ENCODE measurements around the gene TEK. TPM values are rescaled to one million over a fixed set of nuclear protein-coding genes. Genes with fewer than 3 reads are reported as not detected.

TEK gene
- total and polyA plus RNA-seq, 2 donors (not counting 1 experiment from before 2014, with no cell fraction given) = not detected

GRCh38 chr9:27183131-27183530, 74.1 kb downstream of the TEK start:
- no peaks in the 10 kb centered on the region for H3K79me2 ChIP-seq (ENCODE audit: control insufficient read depth, insufficient read depth, low read length)
- H3K27ac ChIP-seq (ENCODE audit: low read length in 2 of 2) = no peak overlapping the region
- ATAC-seq (ENCODE audit: low read depth) (no peak), DNase-seq (no peak)
- H3K9me3 Mint-ChIP-seq (ENCODE audit: insufficient read depth) = peaks cover under 1% of the 10 kb centered on the region
- H3K27me3 Mint-ChIP-seq = no peaks in the 10 kb centered on the region
- H3K27me3 ChIP-seq (replicated peaks in 1 of 4; ENCODE audit: control extremely low read depth in 1 of 4, control insufficient read depth in 3 of 4, insufficient read depth in 4 of 4, low read length in 3 of 4) = no peaks in the 10 kb centered on the region
- no peak overlapping the region for H3K27ac Mint-ChIP-seq
- no peak for TF ChIP-seq EZH2 (IDR thresholded peaks at IDR 0.05; ENCODE audit: borderline replicate concordance, insufficient read depth, low read depth, low read length, poor library complexity, severe bottlenecking)
- TF ChIP-seq, protein P1, sequence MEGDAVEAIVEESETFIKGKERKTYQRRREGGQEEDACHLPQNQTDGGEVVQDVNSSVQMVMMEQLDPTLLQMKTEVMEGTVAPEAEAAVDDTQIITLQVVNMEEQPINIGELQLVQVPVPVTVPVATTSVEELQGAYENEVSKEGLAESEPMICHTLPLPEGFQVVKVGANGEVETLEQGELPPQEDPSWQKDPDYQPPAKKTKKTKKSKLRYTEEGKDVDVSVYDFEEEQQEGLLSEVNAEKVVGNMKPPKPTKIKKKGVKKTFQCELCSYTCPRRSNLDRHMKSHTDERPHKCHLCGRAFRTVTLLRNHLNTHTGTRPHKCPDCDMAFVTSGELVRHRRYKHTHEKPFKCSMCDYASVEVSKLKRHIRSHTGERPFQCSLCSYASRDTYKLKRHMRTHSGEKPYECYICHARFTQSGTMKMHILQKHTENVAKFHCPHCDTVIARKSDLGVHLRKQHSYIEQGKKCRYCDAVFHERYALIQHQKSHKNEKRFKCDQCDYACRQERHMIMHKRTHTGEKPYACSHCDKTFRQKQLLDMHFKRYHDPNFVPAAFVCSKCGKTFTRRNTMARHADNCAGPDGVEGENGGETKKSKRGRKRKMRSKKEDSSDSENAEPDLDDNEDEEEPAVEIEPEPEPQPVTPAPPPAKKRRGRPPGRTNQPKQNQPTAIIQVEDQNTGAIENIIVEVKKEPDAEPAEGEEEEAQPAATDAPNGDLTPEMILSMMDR (IDR thresholded peaks at IDR 0.05) = no peak
- intact Hi-C loops (cut with micrococcal nuclease) = no loop called here
- H3K36me3 ChIP-seq (replicated peaks in 1 of 2; ENCODE audit: control extremely low read depth in 1 of 2, control insufficient read depth in 1 of 2, extremely low read depth in 1 of 2, insufficient read depth in 2 of 2, low read length in 1 of 2) = no peaks in the 10 kb centered on the region
- ChIA-PET POLR2A (no interaction called here), CTCF (no interaction called here)
- no peaks in the 10 kb centered on the region for H3K4me1 ChIP-seq (ENCODE audit: control insufficient read depth in 2 of 2, insufficient read depth in 2 of 2, low read length in 2 of 2)
- no peak overlapping the region for H3K4me3 ChIP-seq (ENCODE audit: control extremely low read depth in 1 of 5, extremely low read depth in 1 of 5, insufficient read depth in 1 of 5, low read depth in 2 of 5, low read length in 4 of 5)
- no peaks in the 10 kb centered on the region for H4K20me1 ChIP-seq (ENCODE audit: control insufficient read depth, insufficient read depth, low read length, poor library complexity, severe bottlenecking)
- H3K9me3 ChIP-seq (ENCODE audit: control extremely low read depth in 1 of 3, control insufficient read depth in 2 of 3, insufficient read depth in 1 of 3, low read length in 2 of 3) = no peaks in the 10 kb centered on the region
- WGBS (ENCODE audit: insufficient coverage) = no CpG with 5 or more reads among the region's 2 CpGs
- H3K9ac ChIP-seq (ENCODE audit: low read length) = no peak overlapping the region
- no peaks in the 10 kb centered on the region for H3K4me1 Mint-ChIP-seq
- H2AFZ ChIP-seq (ENCODE audit: insufficient read depth, low read depth, low read length, poor library complexity, severe bottlenecking) = no peak overlapping the region
- H3K4me2 ChIP-seq (replicated peaks; ENCODE audit: low read depth, low read length, poor library complexity, severe bottlenecking) = no peak overlapping the region
- no peak overlapping the region for H3K4me3 Mint-ChIP-seq

- no peaks in the 10 kb centered on the region for H3K9me3 Mint-ChIP-seq (ENCODE audit: insufficient read depth)
- Histone ChIP-seq H3K36me3 (replicated peaks in 1 of 2; ENCODE audit: control extremely low read depth in 1 of 2, control insufficient read depth in 1 of 2, extremely low read depth in 1 of 2, insufficient read depth in 2 of 2, low read length in 1 of 2) (no peaks in the 10 kb centered on the region), H3K27me3 (replicated peaks in 1 of 4; ENCODE audit: control extremely low read depth in 1 of 4, control insufficient read depth in 3 of 4, insufficient read depth in 4 of 4, low read length in 3 of 4) (no peaks in the 10 kb centered on the region), H3K4me2 (replicated peaks; ENCODE audit: low read depth, low read length, poor library complexity, severe bottlenecking) (no peak overlapping the region), H4K20me1 (ENCODE audit: control insufficient read depth, insufficient read depth, low read length, poor library complexity, severe bottlenecking) (no peaks in the 10 kb centered on the region), H3K9ac (ENCODE audit: low read length) (no peak overlapping the region), H3K27ac (ENCODE audit: low read length in 2 of 2) (no peak overlapping the region), H3K9me3 (ENCODE audit: control extremely low read depth in 1 of 3, control insufficient read depth in 2 of 3, insufficient read depth in 1 of 3, low read length in 2 of 3) (no peaks in the 10 kb centered on the region), H2AFZ (ENCODE audit: insufficient read depth, low read depth, low read length, poor library complexity, severe bottlenecking) (no peak overlapping the region), H3K79me2 (ENCODE audit: control insufficient read depth, insufficient read depth, low read length) (no peaks in the 10 kb centered on the region), H3K4me3 (ENCODE audit: control extremely low read depth in 1 of 5, extremely low read depth in 1 of 5, insufficient read depth in 1 of 5, low read depth in 2 of 5, low read length in 4 of 5) (no peak overlapping the region), H3K4me1 (ENCODE audit: control insufficient read depth in 2 of 2, insufficient read depth in 2 of 2, low read length in 2 of 2) (no peaks in the 10 kb centered on the region)
- ATAC-seq (ENCODE audit: low read depth) = no peak
- H3K27ac Mint-ChIP-seq = no peak overlapping the region
- intact Hi-C loops (cut with micrococcal nuclease) = no loop called here
- 100% methylated on average over 2 of the region's 5 CpGs for WGBS (ENCODE audit: insufficient coverage)
- POLR2A ChIA-PET = no interaction called here
- DNase-seq = no peak
- CTCF ChIA-PET = interaction anchor here (0.6 kb wide), 1 partner anchor 31 kb away, joined by 3 read pairs; no protein-coding TSS in a partner anchor
- H3K27me3 Mint-ChIP-seq = no peaks in the 10 kb centered on the region
- H3K4me1 Mint-ChIP-seq = no peaks in the 10 kb centered on the region
- no peak overlapping the region for H3K4me3 Mint-ChIP-seq
- TF ChIP-seq, protein P1 (IDR thresholded peaks at IDR 0.05) = no peak
- TF ChIP-seq EZH2 (IDR thresholded peaks at IDR 0.05; ENCODE audit: borderline replicate concordance, insufficient read depth, low read depth, low read length, poor library complexity, severe bottlenecking) = no peak
Measured at GRCh38 chr9:27183701-27184100, 74.7 kb downstream of the TEK start.
